ENCODE results near the gene MYG1. TPM values are rescaled to one million over a fixed set of nuclear protein-coding genes. Genes with fewer than 3 reads are reported as not detected.
"Not testable (repeated sequence)": the region's sequence is repeated elsewhere in the genome, so short reads cannot be mapped to it uniquely, and the experiment has no call there.

Gene MYG1
- total RNA-seq, 1 donor from 2014 or later, result 111 TPM

GRCh38 chr12:53324113-53324778, 24.8 kb downstream of the MYG1 start:
- DNase-seq (ENCODE audit: low spot score), result peak; percentile 56
- peak overlapping the region; percentile 96 for H3K4me3 Mint-ChIP-seq
- no peaks in the 10 kb centered on the region for H3K9me3 Mint-ChIP-seq
- H3K27me3 Mint-ChIP-seq (ENCODE audit: insufficient read depth), result peaks cover 16% of the 10 kb centered on the region
- peaks cover 42% of the 10 kb centered on the region for H3K4me1 Mint-ChIP-seq (ENCODE audit: low read depth)
- intact Hi-C loops (cut with micrococcal nuclease), result loop anchor here (1.0 to 5.0 kb wide), 5 partner anchors 21 to 403 kb away; partner anchors contain the start of genes ATP5MC2 and CALCOCO1
- H3K36me3 Mint-ChIP-seq (ENCODE audit: low read depth), result peaks cover 6% of the 10 kb centered on the region
- H3K27ac Mint-ChIP-seq, result peak overlapping the region; percentile 100

GRCh38 chr12:53324779-53325510, 25.4 kb downstream of the MYG1 start:
- intact Hi-C loops (cut with micrococcal nuclease), result loop anchor here (1.0 to 5.0 kb wide), 5 partner anchors 20 to 402 kb away; partner anchors contain the start of genes ATP5MC2 and CALCOCO1
- peak; percentile 85 for DNase-seq (ENCODE audit: low spot score)
- Mint-ChIP-seq H3K9me3 (no peaks in the 10 kb centered on the region), H3K36me3 (ENCODE audit: low read depth) (peaks cover 5% of the 10 kb centered on the region), H3K27ac (peak overlapping the region; percentile 100), H3K27me3 (ENCODE audit: insufficient read depth) (peaks cover 18% of the 10 kb centered on the region), H3K4me3 (peak overlapping the region; percentile 96), H3K4me1 (ENCODE audit: low read depth) (peaks cover 40% of the 10 kb centered on the region)

GRCh38 chr12:53325511-53326061, 26.1 kb downstream of the MYG1 start:
- intact Hi-C loops (cut with micrococcal nuclease), result loop anchor here (2.0 kb wide), 1 partner anchor 183 kb away; no protein-coding TSS in a partner anchor

GRCh38 chr12:53326460-53327185, 27.1 kb downstream of the MYG1 start:
- DNase-seq (ENCODE audit: low spot score), result no peak
- intact Hi-C loops (cut with micrococcal nuclease), result no loop called here
- no peaks in the 10 kb centered on the region for H3K36me3 Mint-ChIP-seq (ENCODE audit: low read depth)
- H3K4me3 Mint-ChIP-seq, result peak overlapping the region; percentile 79
- peaks cover 24% of the 10 kb centered on the region for H3K4me1 Mint-ChIP-seq (ENCODE audit: low read depth)
- no peaks in the 10 kb centered on the region for H3K9me3 Mint-ChIP-seq
- H3K27me3 Mint-ChIP-seq (ENCODE audit: insufficient read depth), result peaks cover 28% of the 10 kb centered on the region
- no peak overlapping the region for H3K27ac Mint-ChIP-seq

More at GRCh38 chr12:53325511-53326061, 26.1 kb downstream of the MYG1 start:
- DNase-seq (ENCODE audit: low spot score), result no peak
- no peak overlapping the region for H3K27ac Mint-ChIP-seq
- H3K36me3 Mint-ChIP-seq (ENCODE audit: low read depth), result peaks cover 3% of the 10 kb centered on the region
- peak overlapping the region; percentile 79 for H3K4me3 Mint-ChIP-seq
- peaks cover 34% of the 10 kb centered on the region for H3K4me1 Mint-ChIP-seq (ENCODE audit: low read depth)
- peaks cover 19% of the 10 kb centered on the region for H3K27me3 Mint-ChIP-seq (ENCODE audit: insufficient read depth)
- no peaks in the 10 kb centered on the region for H3K9me3 Mint-ChIP-seq

- H3K27me3 Mint-ChIP-seq (ENCODE audit: insufficient read depth), result peaks cover 30% of the 10 kb centered on the region
- DNase-seq (ENCODE audit: low spot score), result no peak
- H3K27ac Mint-ChIP-seq, result no peak overlapping the region
- intact Hi-C loops (cut with micrococcal nuclease), result no loop called here
- H3K4me3 Mint-ChIP-seq, result no peak overlapping the region
- no peaks in the 10 kb centered on the region for H3K36me3 Mint-ChIP-seq (ENCODE audit: low read depth)
- H3K9me3 Mint-ChIP-seq, result no peaks in the 10 kb centered on the region
- H3K4me1 Mint-ChIP-seq (ENCODE audit: low read depth), result peaks cover 20% of the 10 kb centered on the region
Observed at GRCh38 chr12:53327435-53328042, 28.0 kb downstream of the MYG1 start.

- H3K4me3 Mint-ChIP-seq, result no peak overlapping the region
- DNase-seq (ENCODE audit: low spot score), result no peak
- intact Hi-C loops (cut with micrococcal nuclease), result no loop called here
- no peaks in the 10 kb centered on the region for H3K9me3 Mint-ChIP-seq
- H3K36me3 Mint-ChIP-seq (ENCODE audit: low read depth), result no peaks in the 10 kb centered on the region
- peaks cover 20% of the 10 kb centered on the region for H3K4me1 Mint-ChIP-seq (ENCODE audit: low read depth)
- no peak overlapping the region for H3K27ac Mint-ChIP-seq
- H3K27me3 Mint-ChIP-seq (ENCODE audit: insufficient read depth), result peaks cover 30% of the 10 kb centered on the region
Observed at GRCh38 chr12:53328043-53328435, 28.5 kb downstream of the MYG1 start.

- DNase-seq (ENCODE audit: low spot score), result no peak
- Mint-ChIP-seq H3K27me3 (ENCODE audit: insufficient read depth) (peaks cover 44% of the 10 kb centered on the region), H3K4me1 (ENCODE audit: low read depth) (peaks cover 6% of the 10 kb centered on the region), H3K9me3 (no peaks in the 10 kb centered on the region), H3K27ac (no peak overlapping the region), H3K4me3 (no peak overlapping the region), H3K36me3 (ENCODE audit: low read depth) (no peaks in the 10 kb centered on the region)
- intact Hi-C loops (cut with micrococcal nuclease), result no loop called here
Observed at GRCh38 chr12:53330671-53331070, 31.2 kb downstream of the MYG1 start.

GRCh38 chr12:53332339-53332738, 32.8 kb downstream of the MYG1 start:
- H3K9me3 Mint-ChIP-seq; H3K4me3 Mint-ChIP-seq; H3K36me3 Mint-ChIP-seq (ENCODE audit: low read depth); intact Hi-C loops (cut with micrococcal nuclease); DNase-seq (ENCODE audit: low spot score); H3K4me1 Mint-ChIP-seq (ENCODE audit: low read depth); H3K27ac Mint-ChIP-seq: not testable (repeated sequence)
- peaks cover 46% of the 10 kb centered on the region for H3K27me3 Mint-ChIP-seq (ENCODE audit: insufficient read depth)

GRCh38 chr12:53332744-53333143, 33.2 kb downstream of the MYG1 start:
- Mint-ChIP-seq H3K27ac (no peak overlapping the region), H3K27me3 (ENCODE audit: insufficient read depth) (peaks cover 44% of the 10 kb centered on the region), H3K9me3 (no peaks in the 10 kb centered on the region), H3K36me3 (ENCODE audit: low read depth) (no peaks in the 10 kb centered on the region), H3K4me3 (no peak overlapping the region), H3K4me1 (ENCODE audit: low read depth) (peaks cover 4% of the 10 kb centered on the region)
- no peak for DNase-seq (ENCODE audit: low spot score)
- intact Hi-C loops (cut with micrococcal nuclease), result no loop called here

GRCh38 chr12:53333289-53333688, 33.8 kb downstream of the MYG1 start:
- no peaks in the 10 kb centered on the region for H3K36me3 Mint-ChIP-seq (ENCODE audit: low read depth)
- H3K4me3 Mint-ChIP-seq, result no peak overlapping the region
- intact Hi-C loops (cut with micrococcal nuclease), result no loop called here
- no peak for DNase-seq (ENCODE audit: low spot score)
- H3K9me3 Mint-ChIP-seq, result no peaks in the 10 kb centered on the region
- H3K27ac Mint-ChIP-seq, result no peak overlapping the region
- peaks cover 49% of the 10 kb centered on the region for H3K27me3 Mint-ChIP-seq (ENCODE audit: insufficient read depth)
- H3K4me1 Mint-ChIP-seq (ENCODE audit: low read depth), result peaks cover 9% of the 10 kb centered on the region

GRCh38 chr12:53333845-53334244, 34.4 kb downstream of the MYG1 start:
- no peaks in the 10 kb centered on the region for H3K9me3 Mint-ChIP-seq
- intact Hi-C loops (cut with micrococcal nuclease), result no loop called here
- no peaks in the 10 kb centered on the region for H3K36me3 Mint-ChIP-seq (ENCODE audit: low read depth)
- peaks cover 12% of the 10 kb centered on the region for H3K4me1 Mint-ChIP-seq (ENCODE audit: low read depth)
- no peak overlapping the region for H3K4me3 Mint-ChIP-seq
- peak overlapping the region; percentile 48 for H3K27ac Mint-ChIP-seq
- no peak for DNase-seq (ENCODE audit: low spot score)
- peaks cover 52% of the 10 kb centered on the region for H3K27me3 Mint-ChIP-seq (ENCODE audit: insufficient read depth)

GRCh38 chr12:53334822-53335221, 35.3 kb downstream of the MYG1 start:
- H3K27me3 Mint-ChIP-seq (ENCODE audit: insufficient read depth), result peaks cover 51% of the 10 kb centered on the region
- intact Hi-C loops (cut with micrococcal nuclease), result no loop called here
- no peak for DNase-seq (ENCODE audit: low spot score)
- peak overlapping the region; percentile 40 for H3K27ac Mint-ChIP-seq
- peaks cover 12% of the 10 kb centered on the region for H3K4me1 Mint-ChIP-seq (ENCODE audit: low read depth)
- no peak overlapping the region for H3K4me3 Mint-ChIP-seq
- H3K36me3 Mint-ChIP-seq (ENCODE audit: low read depth), result no peaks in the 10 kb centered on the region
- no peaks in the 10 kb centered on the region for H3K9me3 Mint-ChIP-seq
